Trophoblast cell (in vitro differentiated cells and primary cell): ENCODE measurements around the gene ROR2.
A peak's percentile ranks its signal among the peaks of the same experiment; 100 is the strongest.

Experiments used
- DNase-seq, 2 donors: peaks; one replicate each; pipeline ENCODE4 v3.0.0-alpha.2; 2016
- H2AFZ ChIP-seq: 2 replicates; pipeline ENCODE4 v1.6.1; 2013; ENCODE audit warnings: low read length, moderate library complexity, mild to moderate bottlenecking; ENCODE audit not compliant: insufficient read depth, poor library complexity
- H2AK5ac ChIP-seq: 2 replicates; pipeline ENCODE4 v1.6.1; 2013; ENCODE audit warnings: mild to moderate bottlenecking, low read length
- H2BK120ac ChIP-seq: 2 replicates; pipeline ENCODE4 v1.6.1; 2013; ENCODE audit warnings: low read length, mild to moderate bottlenecking, moderate library complexity; ENCODE audit not compliant: insufficient read depth, poor library complexity
- H2BK12ac ChIP-seq: 2 replicates; pipeline ENCODE4 v1.6.1; 2013; ENCODE audit warnings: mild to moderate bottlenecking, low read length, moderate library complexity
- H2BK5ac ChIP-seq: 2 replicates; pipeline ENCODE4 v1.6.1; 2013; ENCODE audit warnings: low read length, low read depth, moderate library complexity, mild to moderate bottlenecking; ENCODE audit not compliant: poor library complexity
- H3K14ac ChIP-seq: 2 replicates; pipeline ENCODE4 v1.6.1; 2013; ENCODE audit warnings: mild to moderate bottlenecking, low read length
- H3K18ac ChIP-seq: 2 replicates; pipeline ENCODE4 v1.6.1; 2013; ENCODE audit warnings: mild to moderate bottlenecking, low read length
- H3K23ac ChIP-seq: 2 replicates; pipeline ENCODE4 v1.6.1; 2013; ENCODE audit warnings: low read length
- H3K27ac ChIP-seq: 2 replicates; pipeline ENCODE4 v1.5.1; 2013; ENCODE audit warnings: low read depth, mild to moderate bottlenecking, inconsistent platforms, low read length, moderate library complexity
- H3K27me3 ChIP-seq: 2 replicates; pipeline ENCODE4 v1.6.1; 2013; ENCODE audit warnings: inconsistent platforms, mild to moderate bottlenecking, low read length, moderate library complexity; ENCODE audit not compliant: insufficient read depth
- H3K36me3 ChIP-seq, 2 experiments: 1 replicate in 1 of 2; 2 replicates in 1 of 2; pipeline ENCODE4 v1.6.1; 2013; ENCODE audit warnings: low read length in 2 of 2, mild to moderate bottlenecking in 2 of 2, moderate library complexity in 1 of 2; ENCODE audit not compliant: insufficient read depth in 2 of 2, control insufficient read depth in 1 of 2
- H3K4ac ChIP-seq: 2 replicates; pipeline ENCODE4 v1.6.1; 2013; ENCODE audit warnings: low read depth, mild to moderate bottlenecking, low read length, moderate library complexity
- H3K4me1 ChIP-seq, 2 experiments: 1 replicate in 1 of 2; 2 replicates in 1 of 2; pipeline ENCODE4 v1.6.1; 2013; ENCODE audit warnings: low read length in 2 of 2, mild to moderate bottlenecking in 2 of 2, moderate library complexity in 1 of 2; ENCODE audit not compliant: insufficient read depth in 2 of 2, control insufficient read depth in 1 of 2
- H3K4me2 ChIP-seq: 2 replicates; pipeline ENCODE4 v1.6.1; 2013; ENCODE audit warnings: inconsistent platforms, mild to moderate bottlenecking, low read length, moderate library complexity
- H3K4me3 ChIP-seq: 2 replicates; pipeline ENCODE4 v1.5.1; 2013; ENCODE audit warnings: mild to moderate bottlenecking, low read depth, low read length, inconsistent platforms
- H3K79me1 ChIP-seq: one replicate; pipeline ENCODE4 v1.6.1; 2013; ENCODE audit warnings: low read length
- H3K79me2 ChIP-seq: 2 replicates; pipeline ENCODE4 v1.6.1; 2013; ENCODE audit warnings: low read length, mild to moderate bottlenecking; ENCODE audit not compliant: control insufficient read depth, insufficient read depth, poor library complexity
- H3K9ac ChIP-seq: 2 replicates; pipeline ENCODE4 v1.6.1; 2013; ENCODE audit warnings: mild to moderate bottlenecking, low read length
- H3K9me3 ChIP-seq: 2 replicates; pipeline ENCODE4 v1.6.1; 2013; ENCODE audit warnings: low read depth, mild to moderate bottlenecking, control low read depth, inconsistent platforms, low read length; ENCODE audit not compliant: insufficient read depth
- H4K12ac ChIP-seq: 2 replicates; pipeline ENCODE4 v1.6.1; 2013; ENCODE audit warnings: low read depth, mild to moderate bottlenecking, low read length, moderate library complexity
- H4K8ac ChIP-seq: 2 replicates; pipeline ENCODE4 v1.6.1; 2013; ENCODE audit warnings: low read depth, mild to moderate bottlenecking, low read length, moderate library complexity
- H4K91ac ChIP-seq: one replicate; pipeline ENCODE4 v1.6.1; 2013; ENCODE audit warnings: low read depth, mild to moderate bottlenecking, low read length, moderate library complexity
- WGBS: extraction: QIAGEN DNeasy Blood & Tissue Kit; methylation state at CpG from one replicate; pipeline ENCODE4 v1.1.7; 2013; ENCODE audit warnings: missing lambda C conversion rate; ENCODE audit not compliant: insufficient read length, insufficient coverage; ENCODE audit errors: extremely low coverage; 5-methylcytosine and 5-hydroxymethylcytosine counted together

Gene ROR2

DNA sequence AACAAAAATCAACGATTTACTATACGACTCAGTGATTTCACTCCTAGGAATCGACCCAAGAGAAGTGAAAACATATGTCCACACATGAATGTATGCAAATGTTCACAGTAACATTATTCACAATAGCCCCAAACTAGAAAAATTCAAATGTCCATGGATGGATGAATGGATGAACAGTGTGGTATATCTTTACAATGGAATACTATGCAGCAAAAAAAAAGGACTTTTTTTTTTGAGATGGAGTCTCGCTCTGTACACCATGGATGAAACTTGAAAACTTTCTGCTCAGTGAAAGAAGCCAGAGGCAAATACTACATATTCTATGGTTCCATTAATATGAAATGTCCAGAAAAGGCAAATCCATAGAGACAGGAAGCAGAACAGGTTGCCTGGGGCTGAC lies 233.8 kb downstream of the ROR2 start:
- Histone ChIP-seq H4K12ac (no peak overlapping the region), H2BK12ac (no peak overlapping the region), H3K27ac (no peak overlapping the region), H3K23ac (no peak overlapping the region), H3K18ac (no peak overlapping the region), H3K14ac (no peak overlapping the region), H2AK5ac (no peak overlapping the region), H2AFZ (no peak overlapping the region), H3K4me2 (no peak overlapping the region), H3K4ac (no peak overlapping the region), H3K27me3 (no peaks in the 10 kb centered on the region), H4K8ac (no peak overlapping the region), H4K91ac (no peak overlapping the region), H3K79me1 (peaks cover 2% of the 10 kb centered on the region), H3K79me2 (no peaks in the 10 kb centered on the region), H2BK5ac (no peak overlapping the region), H3K9me3 (peaks cover 3% of the 10 kb centered on the region), H2BK120ac (no peak overlapping the region), H3K9ac (no peak overlapping the region), H3K4me1 (peaks cover 6 to 7% of the 10 kb centered on the region in 2 experiments), H3K4me3 (no peak overlapping the region), H3K36me3 (no peaks in the 10 kb centered on the region)
- DNase-seq, result no peak
- no CpG with 5 or more reads among the region's 4 CpGs for WGBS

DNA sequence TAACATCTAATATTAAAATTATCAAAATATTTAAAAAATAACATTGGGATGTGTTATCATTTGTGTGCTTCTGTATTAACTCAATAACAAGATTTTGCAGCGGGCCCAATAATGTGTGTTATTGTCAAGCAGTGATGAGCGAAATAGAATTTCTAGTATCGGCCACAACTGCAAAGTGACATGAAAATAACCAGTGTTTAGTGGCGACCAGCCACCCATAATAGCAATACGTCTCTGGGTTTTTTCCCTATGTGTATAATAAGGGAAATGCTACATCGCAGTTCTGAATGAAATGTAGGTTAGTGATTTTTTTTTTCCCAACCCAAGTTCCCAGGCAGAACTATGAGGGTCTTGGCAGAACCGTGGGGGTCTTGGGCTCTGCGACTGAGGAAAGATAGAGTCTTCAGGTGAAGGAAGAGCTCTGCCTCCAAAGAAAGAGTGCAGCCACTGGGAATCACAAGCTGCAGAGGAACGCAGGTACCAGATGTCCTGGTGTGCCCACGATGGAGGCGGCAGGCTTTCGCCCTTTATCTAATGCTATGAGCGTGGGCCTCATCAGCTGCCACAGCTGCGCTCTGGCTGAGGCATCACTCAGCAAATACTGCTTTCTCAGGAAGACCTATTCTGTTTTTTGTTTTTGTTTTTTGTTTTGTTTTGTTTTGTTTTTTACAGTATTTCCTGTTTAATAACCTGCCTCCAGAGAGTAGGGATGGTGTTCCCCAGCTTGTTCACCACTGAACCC lies 235.0 kb downstream of the ROR2 start:
- no peak overlapping the region for H3K14ac ChIP-seq
- WGBS, result no CpG with 5 or more reads among the region's 14 CpGs
- no peaks in the 10 kb centered on the region for H3K27me3 ChIP-seq
- no peak overlapping the region for H2AFZ ChIP-seq
- no peak overlapping the region for H3K4me3 ChIP-seq
- H4K12ac ChIP-seq, result no peak overlapping the region
- no peaks in the 10 kb centered on the region for H3K79me1 ChIP-seq
- H4K91ac ChIP-seq, result no peak overlapping the region
- no peak overlapping the region for H2BK120ac ChIP-seq
- H3K9ac ChIP-seq, result no peak overlapping the region
- H2AK5ac ChIP-seq, result no peak overlapping the region
- no peak overlapping the region for H3K4me2 ChIP-seq
- no peaks in the 10 kb centered on the region for H3K36me3 ChIP-seq
- H3K9me3 ChIP-seq, result peaks cover 6% of the 10 kb centered on the region
- no peak overlapping the region for H3K23ac ChIP-seq
- peak in 1 of 2 donors; percentile 33 for DNase-seq
- no peak overlapping the region for H3K18ac ChIP-seq
- no peak overlapping the region for H4K8ac ChIP-seq
- peaks cover 0 to 3% of the 10 kb centered on the region in 2 experiments for H3K4me1 ChIP-seq
- no peak overlapping the region for H2BK12ac ChIP-seq
- no peak overlapping the region for H3K4ac ChIP-seq
- no peaks in the 10 kb centered on the region for H3K79me2 ChIP-seq
- H2BK5ac ChIP-seq, result no peak overlapping the region
- H3K27ac ChIP-seq, result no peak overlapping the region

DNA sequence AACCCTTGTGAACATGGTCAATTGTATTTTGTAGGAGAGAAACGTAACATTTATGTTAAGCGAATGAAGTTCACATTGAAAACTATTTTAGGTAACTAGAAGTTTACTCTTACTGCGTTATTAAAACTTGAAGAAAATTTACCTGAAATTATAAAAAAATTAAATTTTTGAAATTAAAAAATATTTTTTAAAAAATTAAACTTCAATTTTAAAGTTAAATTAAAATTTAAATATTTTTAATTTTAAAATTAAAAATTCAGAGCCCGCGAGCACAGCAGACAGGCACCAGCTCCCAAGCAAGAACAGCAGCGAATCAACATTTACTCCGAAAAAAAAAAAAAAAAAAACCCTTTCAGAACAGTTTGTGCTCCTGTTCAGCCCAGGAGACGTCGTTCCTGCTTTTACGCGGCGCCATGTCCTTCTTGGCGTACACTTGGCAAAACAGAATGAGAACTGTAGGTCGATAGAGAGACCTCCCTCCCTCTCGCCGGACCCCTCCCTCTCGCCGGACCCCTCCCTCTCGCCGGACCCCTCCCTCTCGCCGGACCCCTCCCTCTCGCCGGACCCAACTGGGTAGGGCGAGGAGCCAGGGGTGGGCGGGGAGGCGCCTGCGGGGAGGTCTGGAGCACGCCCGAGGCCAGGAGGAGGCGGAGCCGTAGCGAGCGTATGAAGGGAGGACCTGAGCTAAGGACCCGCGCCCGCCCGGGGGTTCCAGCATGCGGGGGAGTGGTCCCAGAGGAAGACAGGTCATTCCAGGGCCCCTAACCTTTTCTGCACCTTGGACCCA lies 235.8 kb downstream of the ROR2 start:
- Histone ChIP-seq H3K4me3 (no peak overlapping the region), H3K27me3 (no peaks in the 10 kb centered on the region), H3K9ac (no peak overlapping the region), H3K4me1 (peaks cover 0 to 3% of the 10 kb centered on the region in 2 experiments), H2BK12ac (no peak overlapping the region), H3K79me1 (no peaks in the 10 kb centered on the region), H3K36me3 (no peaks in the 10 kb centered on the region), H3K27ac (no peak overlapping the region), H4K12ac (no peak overlapping the region), H2BK5ac (no peak overlapping the region), H2AFZ (no peak overlapping the region), H3K9me3 (peaks cover 6% of the 10 kb centered on the region), H3K4ac (no peak overlapping the region), H2AK5ac (no peak overlapping the region), H3K79me2 (no peaks in the 10 kb centered on the region), H4K91ac (no peak overlapping the region), H3K14ac (no peak overlapping the region), H4K8ac (peak overlapping the region; percentile 11), H3K23ac (no peak overlapping the region), H3K4me2 (peak overlapping the region; percentile 59), H3K18ac (no peak overlapping the region), H2BK120ac (no peak overlapping the region)
- DNase-seq, result peak in 1 of 2 donors; percentile 60
- WGBS, result no CpG with 5 or more reads among the region's 39 CpGs

DNA sequence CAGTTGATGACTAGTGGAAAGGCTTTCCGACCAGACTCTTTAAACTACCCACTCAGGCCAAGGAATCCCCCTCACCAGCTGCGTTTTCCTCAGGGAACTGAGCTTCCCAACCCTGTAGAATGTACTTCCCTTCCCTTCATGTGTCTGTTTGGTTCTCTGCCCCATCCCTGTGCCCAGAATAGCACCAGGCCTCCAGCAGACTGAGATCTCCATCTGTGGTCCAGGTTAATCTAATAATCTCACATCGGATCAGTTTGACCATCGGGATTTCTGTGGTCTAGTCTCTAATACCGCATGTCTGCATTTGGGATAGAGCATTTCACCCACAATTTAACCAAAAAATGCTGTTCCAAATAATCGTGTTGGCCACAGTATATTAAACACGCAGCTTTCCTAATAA lies 237.2 kb downstream of the ROR2 start:
- no peak overlapping the region for H4K91ac ChIP-seq
- WGBS, result no CpG with 5 or more reads among the region's 7 CpGs
- no peak overlapping the region for H2BK5ac ChIP-seq
- no peak overlapping the region for H3K4me3 ChIP-seq
- no peaks in the 10 kb centered on the region for H3K79me2 ChIP-seq
- H3K27ac ChIP-seq, result no peak overlapping the region
- H3K79me1 ChIP-seq, result no peaks in the 10 kb centered on the region
- H3K9ac ChIP-seq, result no peak overlapping the region
- no peak overlapping the region for H4K12ac ChIP-seq
- no peak overlapping the region for H3K23ac ChIP-seq
- no peak overlapping the region for H4K8ac ChIP-seq
- H3K18ac ChIP-seq, result no peak overlapping the region
- no peak overlapping the region for H2AK5ac ChIP-seq
- no peak overlapping the region for H3K4ac ChIP-seq
- no peak overlapping the region for H2AFZ ChIP-seq
- no peak overlapping the region for H2BK12ac ChIP-seq
- no peak overlapping the region for H3K14ac ChIP-seq
- H3K36me3 ChIP-seq, result no peaks in the 10 kb centered on the region
- peaks cover 6% of the 10 kb centered on the region for H3K9me3 ChIP-seq
- H3K4me2 ChIP-seq, result no peak overlapping the region
- H2BK120ac ChIP-seq, result no peak overlapping the region
- H3K4me1 ChIP-seq, result peaks cover 0 to 3% of the 10 kb centered on the region in 2 experiments
- H3K27me3 ChIP-seq, result no peaks in the 10 kb centered on the region
- DNase-seq, result no peak
